ENCODE data around the gene ZC3HAV1. TPM values are rescaled to one million over a fixed set of nuclear protein-coding genes. Genes with fewer than 3 reads are reported as not detected.

ZC3HAV1 gene
- total and polyA plus RNA-seq, 2 experiments from 2014 or later: 24.8 to 56.8 TPM

- no peaks in the 10 kb centered on the region for H3K9me3 Mint-ChIP-seq
- no peaks in the 10 kb centered on the region for H3K36me3 ChIP-seq (ENCODE audit: insufficient read depth)
- H3K4me3 ChIP-seq: no peak overlapping the region
- no peak overlapping the region for H2AFZ ChIP-seq
- H3K36me3 Mint-ChIP-seq (ENCODE audit: low read depth): peaks cover 64% of the 10 kb centered on the region
- H3K79me2 ChIP-seq (replicated peaks; ENCODE audit: insufficient read depth): no peaks in the 10 kb centered on the region
- H3K4me1 ChIP-seq (ENCODE audit: insufficient read depth): no peaks in the 10 kb centered on the region
- H3K27ac ChIP-seq (ENCODE audit: low read depth): no peak overlapping the region
- H3K9me2 ChIP-seq (ENCODE audit: insufficient read depth): no peaks in the 10 kb centered on the region
- no peak overlapping the region for H3K4me2 ChIP-seq
- no peak overlapping the region for H3K27ac Mint-ChIP-seq
- TF ChIP-seq EZH2phosphoT487 (IDR thresholded peaks at IDR 0.05; ENCODE audit: unreplicated experiment) (no peak), ZNF331 (CRISPR knock-in tag; IDR thresholded peaks at IDR 0.05; ENCODE audit: low read depth) (no peak), CREB1 (CRISPR knock-in tag; IDR thresholded peaks at IDR 0.05; ENCODE audit: low read depth) (no peak), STAT1 (IDR thresholded peaks at IDR 0.05; ENCODE audit: unreplicated experiment) (no peak), REST (IDR thresholded peaks at IDR 0.05; ENCODE audit: unreplicated experiment) (no peak), EZH2 (IDR thresholded peaks at IDR 0.05; ENCODE audit: low read depth, unreplicated experiment) (no peak), NANOG (IDR thresholded peaks at IDR 0.05; ENCODE audit: borderline replicate concordance) (no peak), JUNB (IDR thresholded peaks at IDR 0.05; ENCODE audit: unreplicated experiment) (no peak)
- no peak for DNase-seq (ENCODE audit: low spot score)
- H3K4me1 Mint-ChIP-seq: no peaks in the 10 kb centered on the region; the same call in 2 of the 3 replicates
- no peaks in the 10 kb centered on the region for H3F3A ChIP-seq (replicated peaks; ENCODE audit: low read depth)
- ATAC-seq: no peak
- peaks cover 6% of the 10 kb centered on the region for H4K20me1 ChIP-seq (replicated peaks; ENCODE audit: insufficient read depth)
- H3K27me3 ChIP-seq (ENCODE audit: insufficient read depth): no peaks in the 10 kb centered on the region
- peaks cover 4% of the 10 kb centered on the region for H3K27me3 Mint-ChIP-seq (ENCODE audit: insufficient read depth, low read depth, poor library complexity)
- no peak overlapping the region for H3K4me3 Mint-ChIP-seq
Observed at GRCh38 chr7:139079861-139080260, 29.7 kb downstream of the ZC3HAV1 start.

- H3K4me1 Mint-ChIP-seq: no peaks in the 10 kb centered on the region; the same call in 2 of the 3 replicates
- Histone ChIP-seq H3K27ac (ENCODE audit: low read depth) (no peak overlapping the region), H3K4me3 (no peak overlapping the region), H3K27me3 (ENCODE audit: insufficient read depth) (no peaks in the 10 kb centered on the region), H3K36me3 (ENCODE audit: insufficient read depth) (no peaks in the 10 kb centered on the region), H3F3A (replicated peaks; ENCODE audit: low read depth) (no peaks in the 10 kb centered on the region), H2AFZ (no peak overlapping the region), H3K4me2 (no peak overlapping the region), H3K79me2 (replicated peaks; ENCODE audit: insufficient read depth) (no peaks in the 10 kb centered on the region), H4K20me1 (replicated peaks; ENCODE audit: insufficient read depth) (no peaks in the 10 kb centered on the region; the same call in none of the 2 replicates), H3K9me2 (ENCODE audit: insufficient read depth) (no peaks in the 10 kb centered on the region), H3K4me1 (ENCODE audit: insufficient read depth) (no peaks in the 10 kb centered on the region)
- ATAC-seq: no peak
- no peak overlapping the region for H3K4me3 Mint-ChIP-seq
- H3K9me3 Mint-ChIP-seq: no peaks in the 10 kb centered on the region
- peaks cover 65% of the 10 kb centered on the region for H3K36me3 Mint-ChIP-seq (ENCODE audit: low read depth)
- peaks cover 4% of the 10 kb centered on the region for H3K27me3 Mint-ChIP-seq (ENCODE audit: insufficient read depth, low read depth, poor library complexity)
- no peak overlapping the region for H3K27ac Mint-ChIP-seq
- no peak for DNase-seq (ENCODE audit: low spot score)
- no peak for TF ChIP-seq ETS1 (IDR thresholded peaks at IDR 0.05)
- TF ChIP-seq REST (IDR thresholded peaks at IDR 0.05; ENCODE audit: unreplicated experiment): no peak
- TF ChIP-seq NANOG (IDR thresholded peaks at IDR 0.05; ENCODE audit: borderline replicate concordance): no peak
- TF ChIP-seq CREB1 (CRISPR knock-in tag; IDR thresholded peaks at IDR 0.05; ENCODE audit: low read depth): no peak
- no peak for TF ChIP-seq EZH2phosphoT487 (IDR thresholded peaks at IDR 0.05; ENCODE audit: unreplicated experiment)
- no peak for TF ChIP-seq STAT1 (IDR thresholded peaks at IDR 0.05; ENCODE audit: unreplicated experiment)
- TF ChIP-seq JUNB (IDR thresholded peaks at IDR 0.05; ENCODE audit: unreplicated experiment): no peak
- TF ChIP-seq POLR2AphosphoS5 (IDR thresholded peaks at IDR 0.05; ENCODE audit: low read depth): no peak
- TF ChIP-seq CTCF (conservative IDR thresholded peaks at IDR 0.05; ENCODE audit: low read depth in 2 of 2): no peak
- TF ChIP-seq ZNF114 (CRISPR knock-in tag; IDR thresholded peaks at IDR 0.05): no peak
Observed at GRCh38 chr7:139078911-139079310, 30.6 kb downstream of the ZC3HAV1 start.
